ENCODE data around the gene SF3B1.
"Not testable (repeated sequence)": the region's sequence is repeated elsewhere in the genome, so short reads cannot be mapped to it uniquely, and the experiment has no call there.

The SF3B1 gene

DNA sequence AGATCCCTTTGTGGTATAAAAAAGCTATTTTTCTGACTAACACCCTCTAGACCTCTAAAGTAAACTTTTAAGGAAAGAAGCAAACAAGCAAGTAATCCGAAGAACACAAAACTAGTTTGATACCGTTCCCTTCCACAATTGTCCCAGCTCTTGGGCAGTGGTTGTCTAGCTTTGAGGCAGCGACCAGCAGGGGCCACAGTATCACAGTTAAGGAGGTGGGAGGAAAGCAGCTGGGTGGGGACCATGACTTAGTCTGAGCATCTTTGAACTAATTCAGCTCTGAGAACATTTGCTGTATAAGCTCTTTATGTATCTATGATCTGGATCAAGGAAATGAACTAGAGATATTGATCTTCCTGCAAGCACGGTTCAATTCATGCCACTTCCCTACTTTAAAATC, 51.0 kb downstream of the SF3B1 start:
- in situ Hi-C loops (cut with MboI; ENCODE audit: low sequenced_read_pairs) = loop anchor here (25.0 kb wide), 1 partner anchor 403 kb away; the partner anchor contains the start of gene BOLL

DNA sequence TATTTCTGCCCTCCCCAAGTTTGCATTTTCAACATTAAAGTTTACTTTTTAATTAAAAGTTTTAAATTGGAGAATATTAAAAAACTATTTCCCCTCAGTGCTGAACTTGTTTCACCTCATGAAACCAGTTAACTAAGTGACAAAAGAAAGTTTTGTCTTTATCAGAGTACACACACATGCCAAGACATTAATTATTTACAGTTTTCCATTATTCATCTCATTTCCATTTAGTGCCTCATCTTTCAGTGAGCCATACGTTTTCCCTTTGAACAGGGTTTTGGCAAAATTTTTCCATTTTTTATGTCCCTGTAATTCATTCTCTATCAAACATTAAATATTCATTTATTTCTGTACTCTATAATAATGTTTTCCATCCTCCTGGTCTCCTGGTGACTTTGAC, 53.2 kb downstream of the SF3B1 start:
- in situ Hi-C loops (cut with MboI; ENCODE audit: low sequenced_read_pairs) = loop anchor here (25.0 kb wide), 1 partner anchor 406 kb away; the partner anchor contains the start of gene BOLL

DNA sequence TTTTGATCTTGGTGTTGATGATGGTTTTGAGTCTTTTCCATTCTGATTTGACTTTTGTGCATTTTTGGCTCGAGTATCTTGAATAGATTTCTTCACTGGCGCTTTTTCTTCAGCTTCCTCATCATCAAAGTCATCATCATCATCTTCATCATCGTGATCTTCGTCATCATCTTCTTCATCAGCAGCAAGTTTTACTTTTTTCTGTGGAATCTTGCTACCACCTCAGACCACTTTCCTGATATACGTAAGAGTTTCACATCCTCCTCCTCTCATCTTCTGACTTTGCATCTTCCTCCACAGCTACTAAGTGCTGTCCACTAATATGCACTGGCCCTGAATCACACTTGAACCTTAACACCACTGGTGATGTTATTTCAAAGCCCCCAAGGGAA, 54.9 kb downstream of the SF3B1 start:
- in situ Hi-C loops (cut with MboI; ENCODE audit: low sequenced_read_pairs) = loop anchor here (25.0 kb wide), 1 partner anchor 407 kb away; the partner anchor contains the start of gene BOLL

DNA sequence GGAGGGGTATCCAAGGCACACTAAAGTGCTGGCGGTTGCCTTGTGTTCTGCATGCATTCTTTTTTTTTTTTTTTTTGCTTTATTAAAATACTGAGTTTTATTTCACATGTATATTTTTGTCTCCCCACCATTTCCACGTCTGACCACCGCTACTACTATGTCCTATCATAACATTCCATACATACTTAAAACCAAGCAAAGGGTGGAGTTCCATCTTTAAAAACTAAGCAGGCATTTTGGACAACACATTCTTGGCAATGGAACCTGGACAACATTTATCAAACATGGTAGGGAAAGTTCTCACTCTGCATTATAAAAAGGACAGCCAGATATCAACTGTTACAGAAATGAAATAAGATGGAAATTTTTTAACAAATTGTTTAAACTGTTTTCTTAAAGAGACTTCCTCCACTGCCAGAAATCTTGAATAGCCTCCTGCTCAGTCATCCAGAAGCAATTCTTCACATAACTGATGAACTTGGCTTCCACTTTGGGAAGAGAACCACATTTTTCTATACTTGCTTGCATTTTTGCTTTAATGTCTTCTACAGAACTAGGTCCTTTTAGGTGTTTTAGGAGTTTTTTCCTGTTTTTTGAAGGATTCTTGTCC, 55.4 kb downstream of the SF3B1 start:
- in situ Hi-C loops (cut with MboI; ENCODE audit: low sequenced_read_pairs) = loop anchor here (25.0 kb wide), 1 partner anchor 408 kb away; the partner anchor contains the start of gene BOLL

DNA sequence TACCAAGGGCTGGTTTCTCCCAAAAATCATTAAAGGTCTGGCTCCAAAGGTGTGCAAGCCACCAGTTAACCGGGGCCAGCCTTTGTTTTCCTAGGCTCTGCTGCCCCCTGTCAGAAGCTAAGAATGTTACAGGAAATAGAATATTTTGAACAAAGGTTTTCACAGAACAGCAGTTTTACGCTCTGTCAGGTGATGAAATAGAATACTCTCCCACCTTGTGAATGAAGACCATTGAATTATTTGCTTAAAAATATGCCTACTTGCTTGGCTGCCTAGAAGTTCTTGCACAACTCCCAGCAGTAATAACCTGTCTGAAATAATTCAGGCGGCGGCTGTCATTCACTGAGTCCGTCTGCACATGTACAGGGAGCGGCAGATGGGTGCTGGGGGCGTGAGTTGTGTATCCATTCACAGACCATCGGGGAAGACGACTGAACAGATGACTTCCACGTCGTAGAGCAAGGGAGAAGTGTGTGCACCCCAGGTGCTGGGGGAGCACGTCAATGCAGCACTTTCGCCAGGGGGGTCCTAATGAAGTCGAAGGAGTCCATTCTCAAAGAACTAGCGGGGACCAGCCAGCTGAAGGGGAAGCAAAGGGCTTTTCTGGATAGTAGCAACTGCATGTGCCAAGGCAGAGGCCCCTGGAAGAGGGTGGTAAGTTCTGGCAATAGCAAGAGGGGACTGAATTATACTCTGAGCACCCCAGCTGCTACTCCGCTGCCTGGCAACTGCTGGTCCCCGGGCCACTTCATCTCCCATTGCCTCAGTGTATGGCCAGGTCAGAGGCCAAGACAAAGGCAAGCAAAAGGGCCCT, 56.1 kb downstream of the SF3B1 start:
- in situ Hi-C loops (cut with MboI; ENCODE audit: low sequenced_read_pairs) = loop anchor here (25.0 kb wide), 1 partner anchor 409 kb away; the partner anchor contains the start of gene BOLL

DNA sequence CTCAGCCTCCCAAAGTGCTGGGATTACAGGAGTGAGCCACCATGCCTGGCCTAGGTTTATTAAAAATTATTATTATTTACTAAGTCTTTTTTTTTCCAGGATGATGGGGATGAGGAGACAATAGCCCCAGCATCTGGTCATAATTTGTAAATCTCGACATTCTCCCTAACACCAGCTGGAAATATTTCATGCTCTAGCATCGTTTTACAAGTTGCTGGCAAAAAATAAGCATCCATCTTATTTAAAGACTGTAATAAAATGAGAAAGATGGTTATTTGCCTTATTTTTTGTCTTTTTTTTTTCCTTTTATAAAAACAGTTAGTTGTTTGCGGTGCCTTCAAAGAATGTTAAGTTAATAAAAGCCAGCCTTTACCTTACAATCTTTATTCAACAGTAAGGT, 56.7 kb downstream of the SF3B1 start:
- in situ Hi-C loops (cut with MboI; ENCODE audit: low sequenced_read_pairs) = loop anchor here (25.0 kb wide), 1 partner anchor 409 kb away; the partner anchor contains the start of gene BOLL

DNA sequence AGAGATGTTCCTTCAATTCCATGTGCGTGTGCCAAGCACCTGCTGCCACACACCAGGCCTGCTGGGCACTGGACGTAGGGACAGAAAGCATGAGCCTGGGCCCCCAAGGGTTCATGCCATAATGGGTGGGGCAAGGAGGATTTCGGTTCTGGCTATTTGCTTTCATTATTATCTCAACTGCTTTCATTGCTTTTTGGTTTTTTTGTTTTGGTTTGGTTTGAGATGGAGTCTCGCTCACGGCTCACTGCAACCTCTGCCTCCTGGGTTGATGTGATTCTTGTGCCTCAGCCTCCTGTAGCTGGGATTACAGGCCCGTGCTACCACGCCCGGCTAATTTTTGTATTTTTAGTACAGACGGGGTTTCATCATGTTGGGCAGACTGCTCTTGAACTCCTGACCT, 57.2 kb downstream of the SF3B1 start:
- in situ Hi-C loops (cut with MboI; ENCODE audit: low sequenced_read_pairs) = loop anchor here (25.0 kb wide), 1 partner anchor 410 kb away; the partner anchor contains the start of gene BOLL

DNA sequence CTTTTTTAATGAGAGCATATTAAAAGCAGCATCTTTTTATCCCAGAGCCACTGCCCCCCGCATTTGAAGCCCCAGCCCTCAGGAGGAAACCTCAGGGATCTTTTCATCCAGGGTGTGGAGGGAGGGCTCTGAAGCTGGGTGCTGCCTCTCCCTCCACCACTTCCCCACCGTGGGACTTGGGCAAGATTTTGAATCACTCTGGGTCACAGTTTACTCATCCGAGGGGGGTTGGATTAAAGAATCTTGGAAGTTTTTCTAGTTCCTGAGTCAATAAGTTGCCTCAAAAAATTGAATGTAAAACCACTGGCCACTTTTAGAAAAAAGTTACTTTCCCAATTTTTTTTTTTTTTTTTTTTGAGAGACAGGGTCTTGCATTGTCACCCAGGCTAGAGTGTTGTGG, 62.2 kb downstream of the SF3B1 start:
- in situ Hi-C loops (cut with MboI; ENCODE audit: low sequenced_read_pairs) = no loop called here

DNA sequence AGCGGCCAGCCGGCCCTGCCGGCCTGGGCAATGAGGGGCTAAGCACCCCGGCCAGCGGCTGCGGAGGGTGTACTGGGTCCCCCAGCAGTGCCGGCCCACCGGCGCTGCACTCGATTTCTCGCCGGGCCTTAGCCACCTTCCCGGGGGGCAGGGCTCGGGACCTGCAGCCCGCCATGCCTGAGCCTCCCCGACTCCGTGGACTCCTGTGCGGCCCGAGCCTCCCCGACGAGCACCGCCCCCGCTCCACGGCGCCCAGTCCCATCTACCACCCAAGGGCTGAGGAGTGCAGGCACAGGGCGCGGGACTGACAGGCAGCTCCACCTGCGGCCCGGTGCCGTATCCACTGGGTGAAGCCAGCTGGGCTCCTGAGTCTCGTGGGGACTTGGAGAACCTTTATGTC, 64.2 kb downstream of the SF3B1 start:
- in situ Hi-C loops (cut with MboI; ENCODE audit: low sequenced_read_pairs) = not testable (repeated sequence)

DNA sequence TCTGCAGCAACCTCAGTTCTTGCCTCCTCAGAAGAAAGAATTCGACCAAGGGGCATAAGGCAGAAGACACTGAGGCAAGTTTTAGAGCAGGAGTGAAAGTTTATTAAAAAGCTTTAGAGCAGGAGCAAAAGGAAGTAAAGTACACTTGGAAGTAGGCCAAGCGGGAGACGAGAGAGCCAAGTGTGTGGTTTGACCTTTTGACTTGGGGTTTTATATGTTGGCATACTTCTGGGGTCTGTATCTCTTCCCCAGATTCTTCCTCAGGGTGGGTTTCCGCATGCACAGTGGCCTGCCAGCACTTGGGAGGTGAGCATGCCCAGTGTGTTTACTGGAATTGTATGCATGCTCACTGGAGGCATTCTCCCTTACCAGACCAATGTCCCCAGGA, 64.9 kb downstream of the SF3B1 start:
- in situ Hi-C loops (cut with MboI; ENCODE audit: low sequenced_read_pairs) = no loop called here

DNA sequence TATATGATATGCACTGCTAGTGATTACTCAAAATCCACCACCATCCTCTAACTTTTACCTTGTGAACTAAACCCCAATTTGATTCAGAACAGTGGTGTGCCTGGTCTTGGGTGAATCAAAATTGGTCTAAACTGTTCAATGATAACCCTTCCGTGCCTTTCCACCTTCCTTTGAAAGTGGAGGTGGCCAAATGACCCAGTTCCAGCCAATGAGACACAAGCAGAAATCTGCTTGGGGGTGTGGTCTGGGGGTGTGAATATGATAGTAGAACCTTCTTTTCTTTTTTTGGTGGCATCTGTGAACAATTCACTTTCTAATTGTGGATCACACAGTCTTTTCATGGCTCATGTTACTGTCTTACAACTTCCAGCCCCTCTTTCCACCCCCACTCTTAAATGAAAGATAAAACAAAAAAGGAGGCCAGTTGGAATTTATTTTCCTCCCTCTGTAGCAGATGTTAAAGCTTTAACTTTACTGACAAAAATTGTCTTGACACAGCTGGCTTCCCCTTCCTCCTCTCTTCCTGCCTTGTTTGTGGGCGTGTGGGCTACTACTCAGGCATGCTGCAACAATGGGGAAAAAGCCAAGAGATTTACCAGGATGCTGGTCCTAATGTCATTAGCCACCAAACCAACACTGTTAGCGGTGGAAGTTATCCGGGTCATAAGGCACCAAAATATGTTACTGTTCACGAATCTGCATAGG, 65.4 kb downstream of the SF3B1 start:
- in situ Hi-C loops (cut with MboI; ENCODE audit: low sequenced_read_pairs) = no loop called here

DNA sequence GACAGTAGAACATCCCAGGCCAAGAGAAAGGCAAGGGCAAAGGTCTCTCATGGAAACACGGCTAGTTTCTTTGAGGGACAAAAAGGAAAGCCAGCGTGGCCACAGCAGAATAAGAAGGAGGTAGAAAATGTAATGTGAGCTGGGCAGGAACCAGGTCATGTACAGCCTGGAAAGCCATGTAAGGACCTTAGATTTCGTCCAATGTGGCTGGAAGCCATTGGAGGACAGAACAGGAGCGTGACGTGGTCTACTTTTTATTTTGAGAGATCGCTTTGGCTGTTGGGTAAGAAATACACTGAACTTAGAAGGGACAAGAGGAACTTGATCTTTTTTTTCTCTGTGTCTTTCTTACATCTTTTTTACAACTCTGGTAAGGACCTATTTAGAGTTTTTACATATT, 66.4 kb downstream of the SF3B1 start:
- in situ Hi-C loops (cut with MboI; ENCODE audit: low sequenced_read_pairs) = no loop called here

DNA sequence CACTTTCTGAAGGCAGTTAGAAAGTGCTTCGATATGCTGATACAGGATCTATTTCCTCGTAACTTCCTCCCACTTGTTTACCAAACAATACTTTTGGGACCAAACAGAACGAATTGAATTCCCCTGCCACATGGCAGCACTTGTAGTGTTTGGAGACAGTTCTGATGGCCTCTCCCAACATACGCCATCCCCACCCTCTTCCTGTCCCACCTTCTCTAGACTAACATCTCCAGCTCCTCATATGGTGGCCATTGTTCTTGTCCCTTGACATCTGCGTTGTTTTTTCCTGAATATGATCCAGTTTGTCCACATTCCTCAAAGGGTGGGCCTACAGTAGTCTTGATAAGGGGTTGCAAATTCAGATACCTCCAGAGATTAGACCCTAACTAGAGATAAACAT, 70.8 kb downstream of the SF3B1 start:
- in situ Hi-C loops (cut with MboI; ENCODE audit: low sequenced_read_pairs) = no loop called here

DNA sequence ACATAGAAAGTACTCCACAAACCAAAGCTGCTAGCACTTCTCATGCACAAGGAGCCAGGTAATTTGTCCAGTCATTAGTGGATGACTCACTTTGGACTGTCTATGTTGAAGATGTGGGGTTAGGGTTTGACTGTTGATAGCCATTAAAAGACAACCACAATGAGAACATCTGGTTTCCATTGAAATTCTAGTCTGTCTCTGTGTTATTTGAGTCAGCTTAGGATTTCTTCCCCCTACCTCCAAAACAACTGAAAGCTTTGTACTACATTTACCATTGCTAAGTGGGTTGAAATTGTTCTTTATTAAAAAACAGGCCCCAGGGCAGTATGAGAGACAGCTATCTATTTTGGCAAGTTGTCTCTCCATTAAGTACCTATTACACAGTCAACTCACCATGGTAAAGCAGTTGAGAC, 74.1 kb downstream of the SF3B1 start:
- in situ Hi-C loops (cut with MboI; ENCODE audit: low sequenced_read_pairs) = no loop called here

DNA sequence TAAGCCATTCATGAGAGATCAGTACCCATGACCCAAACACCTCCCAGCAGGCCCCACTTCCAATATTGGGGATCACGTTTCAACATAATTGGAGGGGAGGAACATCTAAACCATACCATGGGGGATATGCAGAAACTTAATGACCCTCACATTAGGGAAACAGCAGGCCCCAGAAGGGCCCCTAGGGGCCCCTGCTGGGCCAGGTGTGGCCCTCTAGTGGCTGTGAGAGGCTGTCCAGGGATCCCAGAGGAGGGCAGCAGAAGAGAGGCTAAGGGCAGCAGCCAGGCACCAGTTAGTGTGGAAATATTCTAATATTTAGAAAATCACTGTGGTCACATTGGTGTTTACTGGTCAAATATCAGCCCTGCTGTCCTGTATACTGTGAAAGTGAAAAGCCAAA, 75.0 kb downstream of the SF3B1 start:
- in situ Hi-C loops (cut with MboI; ENCODE audit: low sequenced_read_pairs) = no loop called here

DNA sequence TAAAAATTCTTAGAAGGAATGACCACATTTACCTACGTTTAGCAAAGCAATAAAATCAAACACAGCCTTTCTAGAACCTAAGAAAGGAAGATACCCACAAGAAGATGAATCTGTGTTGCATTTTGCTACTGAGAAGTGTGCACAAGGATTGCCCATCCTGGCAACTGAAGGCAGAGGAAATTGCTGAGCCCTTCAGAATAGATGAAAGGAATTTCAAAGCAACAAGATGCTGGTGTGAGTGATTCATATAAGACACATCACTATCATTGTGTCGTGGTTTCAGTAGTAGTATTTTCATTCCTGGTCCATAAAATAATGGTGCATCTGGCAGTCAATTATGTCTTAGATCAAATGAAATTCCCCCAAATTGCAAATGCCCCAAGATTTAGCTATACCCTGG, 75.9 kb downstream of the SF3B1 start:
- in situ Hi-C loops (cut with MboI; ENCODE audit: low sequenced_read_pairs) = no loop called here

DNA sequence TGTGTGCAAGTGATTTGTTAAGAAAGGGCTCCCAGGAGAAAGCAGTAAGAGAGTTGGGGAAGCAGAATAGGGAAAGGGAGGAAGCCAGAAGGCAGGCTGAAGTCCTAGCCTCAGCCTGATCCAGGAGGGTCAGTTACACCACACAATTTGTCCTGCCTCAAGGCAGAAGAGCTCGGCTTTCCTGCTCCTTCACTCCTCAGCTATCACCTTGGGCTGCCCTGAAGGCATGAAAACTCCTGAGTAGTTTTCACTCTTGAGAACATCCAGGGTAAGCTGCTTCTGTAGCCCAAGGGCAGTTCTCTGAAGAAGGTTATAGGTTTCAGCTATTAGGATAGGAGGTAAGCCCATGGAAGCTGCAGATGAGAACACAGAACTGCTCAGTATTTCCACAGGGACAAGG, 76.8 kb downstream of the SF3B1 start:
- in situ Hi-C loops (cut with MboI; ENCODE audit: low sequenced_read_pairs) = no loop called here

DNA sequence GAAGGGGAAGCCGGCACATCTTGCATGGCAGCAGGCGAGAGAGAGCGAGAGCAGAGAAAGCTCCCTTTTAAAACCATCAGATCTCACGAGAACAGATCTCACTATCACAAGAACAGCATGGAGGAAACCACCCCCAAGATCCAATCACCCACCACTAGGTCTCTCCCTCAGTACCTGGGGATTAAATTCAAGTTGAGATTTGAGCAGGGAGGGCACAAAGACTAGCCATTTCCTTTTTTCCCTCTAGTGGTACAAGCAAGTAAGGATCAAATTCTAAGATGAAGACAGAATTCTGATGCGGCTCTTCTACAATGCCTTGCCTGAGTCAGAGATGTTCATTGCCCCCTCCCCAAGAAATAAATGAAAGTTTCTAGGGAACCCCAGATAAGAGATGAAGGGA, 78.7 kb downstream of the SF3B1 start:
- in situ Hi-C loops (cut with MboI; ENCODE audit: low sequenced_read_pairs) = no loop called here

DNA sequence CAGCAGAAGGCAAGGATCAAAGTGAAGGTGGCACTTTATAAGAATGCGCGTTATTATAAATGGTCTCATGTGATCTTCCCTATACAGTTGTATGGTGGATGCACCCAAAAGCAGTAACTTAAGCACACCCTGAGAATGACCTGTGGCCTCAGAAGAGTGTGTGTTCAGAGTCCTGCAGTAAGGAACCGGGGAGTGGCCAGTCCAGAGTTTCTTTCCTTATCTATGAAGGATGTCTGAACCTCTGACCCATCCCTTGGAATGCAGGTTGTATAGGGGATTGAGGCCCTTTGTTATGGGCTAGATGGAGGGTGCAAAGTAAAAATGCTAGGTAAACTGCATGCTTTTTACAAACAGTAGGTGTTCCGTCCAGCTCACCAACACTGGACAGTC, 80.7 kb downstream of the SF3B1 start:
- in situ Hi-C loops (cut with MboI; ENCODE audit: low sequenced_read_pairs) = no loop called here

DNA sequence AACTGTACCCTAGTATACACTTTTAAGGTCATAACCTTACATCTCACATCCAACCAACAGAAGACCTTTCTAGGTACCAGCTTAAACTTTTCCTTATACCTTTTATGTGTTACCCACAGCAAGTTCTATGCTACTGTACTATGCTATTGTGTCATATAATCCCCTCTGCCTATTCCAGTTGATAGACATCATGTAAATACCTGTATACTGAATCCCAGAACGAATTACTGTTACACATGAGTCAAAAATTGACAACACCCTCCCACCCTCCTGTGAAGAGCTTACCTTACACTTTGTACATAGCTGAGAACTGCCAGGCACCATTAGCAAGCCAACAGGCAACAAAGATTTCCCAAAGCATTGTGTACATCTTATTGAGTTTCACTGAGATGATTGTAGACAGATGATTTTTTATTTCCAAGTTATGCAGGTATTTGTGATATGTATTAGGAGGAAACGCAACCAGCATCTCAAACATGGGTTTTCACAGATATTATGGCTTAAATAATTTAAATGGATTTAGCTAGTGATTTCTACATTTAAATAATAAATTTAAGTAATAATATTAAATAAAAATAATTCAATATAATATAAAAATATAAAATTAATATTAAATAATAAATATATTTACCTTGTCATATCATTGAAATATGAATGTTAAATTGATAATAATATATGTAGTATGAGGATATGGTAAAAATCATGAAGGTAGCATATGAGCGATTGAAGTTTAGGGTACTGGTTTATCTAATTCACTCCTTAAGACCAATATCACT, 81.2 kb downstream of the SF3B1 start:
- in situ Hi-C loops (cut with MboI; ENCODE audit: low sequenced_read_pairs) = no loop called here

DNA sequence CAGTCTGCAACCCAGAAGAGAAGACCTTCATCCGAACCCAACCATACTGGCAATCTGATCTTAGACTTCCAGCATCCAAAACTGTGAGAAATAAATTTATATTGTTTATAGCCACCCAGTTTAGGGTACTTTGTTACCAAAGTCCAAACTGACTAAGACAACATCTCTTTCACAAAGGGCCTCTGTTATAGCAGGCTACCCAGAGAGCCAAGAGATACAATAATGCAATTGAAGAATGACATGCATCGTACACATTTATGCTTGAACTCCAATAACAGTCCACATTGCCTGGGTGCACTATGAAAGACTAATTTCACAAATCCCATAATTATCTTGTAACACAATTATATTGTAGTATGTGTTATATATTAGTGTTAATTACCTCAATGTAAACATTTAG, 85.1 kb downstream of the SF3B1 start:
- in situ Hi-C loops (cut with MboI; ENCODE audit: low sequenced_read_pairs) = no loop called here

Data from HL-60/S4 (cell line).